MM.1S (cell line): ENCODE results near the gene ALG9.
"Not testable (repeated sequence)": the region's sequence is repeated elsewhere in the genome, so short reads cannot be mapped to it uniquely, and the experiment has no call there.

Experiments
- DNase-seq: peaks from one replicate; pipeline ENCODE4 v3.0.0-alpha.2; 2015
- H2AFZ ChIP-seq: fragments of 300-600 bp; sonication (generic); 2 replicates; pipeline ENCODE4 v1.6.0; 2016; ENCODE audit warnings: antibody characterized with exemption, low read length
- H3F3A ChIP-seq: fragments of 300-600 bp; sonication (generic); 2 replicates; pipeline ENCODE4 v1.6.1; 2016; ENCODE audit warnings: mild to moderate bottlenecking, antibody characterized with exemption, low read length, moderate library complexity, mixed read lengths; ENCODE audit not compliant: insufficient read depth
- H3K27ac ChIP-seq: fragments of 300-600 bp; sonication (generic); 2 replicates; pipeline ENCODE4 v1.5.1; 2016; ENCODE audit warnings: mild to moderate bottlenecking, low read length
- H3K27me3 ChIP-seq: fragments of 300-600 bp; sonication (generic); replicated peaks from 2 replicates; pipeline ENCODE4 v1.6.0; 2016; ENCODE audit warnings: low read length; ENCODE audit not compliant: insufficient read depth
- H3K36me3 ChIP-seq: fragments of 300-600 bp; sonication (generic); replicated peaks from 2 replicates; pipeline ENCODE4 v1.6.1; 2016; ENCODE audit warnings: mild to moderate bottlenecking, low read length, mixed read lengths; ENCODE audit not compliant: insufficient read depth
- H3K4me1 ChIP-seq: fragments of 300-600 bp; sonication (generic); 2 replicates; pipeline ENCODE4 v1.6.1; 2016; ENCODE audit warnings: low read length, mixed read lengths
- H3K4me2 ChIP-seq: fragments of 300-600 bp; sonication (generic); 2 replicates; pipeline ENCODE4 v1.6.0; 2016; ENCODE audit warnings: low read depth, low read length
- H3K4me3 ChIP-seq: fragments of 300-600 bp; sonication (generic); 2 replicates; pipeline ENCODE4 v1.5.1; 2016; ENCODE audit warnings: low read length, mixed read lengths
- H3K79me2 ChIP-seq: fragments of 300-600 bp; sonication (generic); 2 replicates; pipeline ENCODE4 v1.6.1; 2016; ENCODE audit warnings: mixed run types, low read length, mixed read lengths
- H3K9ac ChIP-seq: fragments of 300-600 bp; sonication (generic); 2 replicates; pipeline ENCODE4 v1.6.1; 2016; ENCODE audit warnings: low read length, mixed read lengths
- H3K9me2 ChIP-seq: fragments of 300-600 bp; sonication (generic); replicated peaks from 2 replicates; pipeline ENCODE4 v1.6.1; 2016; ENCODE audit warnings: mild to moderate bottlenecking, low read length, mixed read lengths; ENCODE audit not compliant: insufficient read depth
- H3K9me3 ChIP-seq: fragments of 300-600 bp; sonication (generic); replicated peaks from 2 replicates; pipeline ENCODE4 v1.6.1; 2016; ENCODE audit warnings: mild to moderate bottlenecking, low read length, mixed read lengths; ENCODE audit not compliant: insufficient read depth
- H4K20me1 ChIP-seq: fragments of 300-600 bp; sonication (generic); 2 replicates; pipeline ENCODE4 v1.6.1; 2016; ENCODE audit warnings: mild to moderate bottlenecking, low read length, moderate library complexity, mixed read lengths; ENCODE audit not compliant: insufficient read depth
- EZH2 ChIP-seq: fragments of 300-600 bp; sonication (generic); optimal IDR thresholded peaks from 2 replicates; pipeline ENCODE3; 2017; ENCODE audit warnings: low read depth, mild to moderate bottlenecking, antibody characterized with exemption, low read length, mixed read lengths
- EZH2phosphoT487 ChIP-seq: fragments of 300-600 bp; sonication (generic); IDR thresholded peaks from 2 replicates; pipeline ENCODE4 v1.6.1; 2018; ENCODE audit warnings: antibody characterized with exemption, low read length
- TF ChIP-seq, protein P1 (sequence below): fragments of 300-600 bp; sonication (generic); IDR thresholded peaks from 2 replicates; pipeline ENCODE4 v1.5.1; 2016; ENCODE audit warnings: antibody characterized with exemption, low read length, mixed read lengths

Gene ALG9

DNA sequence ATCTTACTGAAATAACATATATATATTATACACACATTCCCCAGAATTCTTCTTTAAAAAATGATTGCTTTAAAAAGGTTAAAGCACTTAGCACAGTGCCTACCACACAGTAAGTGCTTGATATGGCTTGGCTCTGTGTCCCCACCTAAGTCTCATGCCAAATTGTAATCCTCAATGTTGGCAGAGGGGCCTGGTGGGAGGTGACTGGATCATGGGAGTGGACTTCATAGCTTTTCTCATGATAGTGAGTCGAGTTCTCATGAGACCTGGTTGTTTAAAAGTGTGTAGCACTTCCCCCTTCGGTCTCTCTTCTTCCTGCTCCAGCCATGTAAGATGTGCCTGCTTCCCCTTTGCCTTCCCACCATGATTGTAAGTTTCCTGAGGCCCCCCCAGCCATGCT is 34.0 kb upstream of the ALG9 start:
- no peaks in the 10 kb centered on the region for H3F3A ChIP-seq
- no peak for DNase-seq
- H3K4me3 ChIP-seq, result no peak overlapping the region
- H4K20me1 ChIP-seq, result no peaks in the 10 kb centered on the region
- no peaks in the 10 kb centered on the region for H3K9me2 ChIP-seq
- no peaks in the 10 kb centered on the region for H3K4me1 ChIP-seq
- H3K27ac ChIP-seq, result no peak overlapping the region
- H3K36me3 ChIP-seq, result no peaks in the 10 kb centered on the region
- no peak overlapping the region for H3K4me2 ChIP-seq
- H3K9ac ChIP-seq, result no peak overlapping the region
- H3K79me2 ChIP-seq, result no peaks in the 10 kb centered on the region
- no peaks in the 10 kb centered on the region for H3K9me3 ChIP-seq
- TF ChIP-seq EZH2phosphoT487 (no peak), EZH2 (no peak)
- TF ChIP-seq, protein P1, sequence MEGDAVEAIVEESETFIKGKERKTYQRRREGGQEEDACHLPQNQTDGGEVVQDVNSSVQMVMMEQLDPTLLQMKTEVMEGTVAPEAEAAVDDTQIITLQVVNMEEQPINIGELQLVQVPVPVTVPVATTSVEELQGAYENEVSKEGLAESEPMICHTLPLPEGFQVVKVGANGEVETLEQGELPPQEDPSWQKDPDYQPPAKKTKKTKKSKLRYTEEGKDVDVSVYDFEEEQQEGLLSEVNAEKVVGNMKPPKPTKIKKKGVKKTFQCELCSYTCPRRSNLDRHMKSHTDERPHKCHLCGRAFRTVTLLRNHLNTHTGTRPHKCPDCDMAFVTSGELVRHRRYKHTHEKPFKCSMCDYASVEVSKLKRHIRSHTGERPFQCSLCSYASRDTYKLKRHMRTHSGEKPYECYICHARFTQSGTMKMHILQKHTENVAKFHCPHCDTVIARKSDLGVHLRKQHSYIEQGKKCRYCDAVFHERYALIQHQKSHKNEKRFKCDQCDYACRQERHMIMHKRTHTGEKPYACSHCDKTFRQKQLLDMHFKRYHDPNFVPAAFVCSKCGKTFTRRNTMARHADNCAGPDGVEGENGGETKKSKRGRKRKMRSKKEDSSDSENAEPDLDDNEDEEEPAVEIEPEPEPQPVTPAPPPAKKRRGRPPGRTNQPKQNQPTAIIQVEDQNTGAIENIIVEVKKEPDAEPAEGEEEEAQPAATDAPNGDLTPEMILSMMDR, result no peak
- no peaks in the 10 kb centered on the region; the same call in 1 of the 2 replicates for H3K27me3 ChIP-seq
- H2AFZ ChIP-seq, result no peak overlapping the region

DNA sequence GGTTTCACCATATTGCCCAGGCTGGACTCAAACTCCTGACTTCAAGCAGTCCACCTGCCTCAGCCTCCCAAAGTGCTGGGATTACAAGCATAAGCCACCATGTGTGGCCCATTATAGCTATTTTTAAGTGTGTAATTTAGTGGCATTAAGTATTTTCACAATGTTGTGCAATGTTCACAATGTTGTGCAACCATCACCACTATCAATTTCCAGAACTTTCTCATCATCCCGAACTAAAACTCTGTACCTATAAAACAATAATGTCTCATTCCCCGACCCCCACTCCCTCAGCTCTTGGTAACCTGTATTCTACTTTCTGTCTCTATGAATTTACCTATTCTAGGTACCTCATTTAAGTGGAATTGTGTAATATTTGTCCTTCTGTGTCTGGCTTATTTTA is 15.5 kb upstream of the ALG9 start:
- Histone ChIP-seq H3K36me3 (no peaks in the 10 kb centered on the region), H3F3A (no peaks in the 10 kb centered on the region), H3K79me2 (no peaks in the 10 kb centered on the region), H3K9ac (no peak overlapping the region), H3K4me2 (no peak overlapping the region), H2AFZ (no peak overlapping the region), H3K9me2 (no peaks in the 10 kb centered on the region), H3K27me3 (no peaks in the 10 kb centered on the region), H3K4me1 (no peaks in the 10 kb centered on the region), H3K4me3 (no peak overlapping the region), H3K27ac (no peak overlapping the region), H4K20me1 (no peaks in the 10 kb centered on the region), H3K9me3 (no peaks in the 10 kb centered on the region)
- TF ChIP-seq, protein P1, result no peak
- no peak for TF ChIP-seq EZH2phosphoT487
- no peak for TF ChIP-seq EZH2
- DNase-seq, result no peak

DNA sequence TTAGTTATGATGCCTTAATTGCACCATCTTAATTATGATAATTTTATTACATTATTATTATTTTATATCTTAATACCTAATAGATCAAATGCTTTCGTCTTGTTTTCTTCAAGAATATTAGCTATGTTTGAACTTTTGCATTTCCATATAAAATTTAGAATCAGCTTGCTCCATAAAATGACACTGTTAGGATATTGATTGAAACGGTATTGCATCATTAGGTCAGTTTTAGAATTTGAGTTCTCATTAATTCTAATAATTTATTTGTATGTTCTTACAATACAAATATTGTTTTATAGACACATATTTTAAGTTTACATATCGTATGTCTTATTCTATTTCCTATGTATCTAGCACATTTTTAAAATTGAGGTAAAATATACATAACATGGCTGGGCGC is 14.7 kb upstream of the ALG9 start:
- TF ChIP-seq, protein P1, result no peak
- TF ChIP-seq EZH2 (no peak), EZH2phosphoT487 (no peak)
- H3K9ac ChIP-seq, result no peak overlapping the region
- no peak overlapping the region for H3K4me3 ChIP-seq
- no peak overlapping the region for H3K27ac ChIP-seq
- no peaks in the 10 kb centered on the region for H4K20me1 ChIP-seq
- no peaks in the 10 kb centered on the region for H3K27me3 ChIP-seq
- H3K79me2 ChIP-seq, result no peaks in the 10 kb centered on the region
- no peaks in the 10 kb centered on the region for H3K9me3 ChIP-seq
- no peak for DNase-seq
- H3K36me3 ChIP-seq, result no peaks in the 10 kb centered on the region
- no peaks in the 10 kb centered on the region for H3K4me1 ChIP-seq
- no peaks in the 10 kb centered on the region for H3K9me2 ChIP-seq
- H3F3A ChIP-seq, result no peaks in the 10 kb centered on the region
- no peak overlapping the region for H2AFZ ChIP-seq
- H3K4me2 ChIP-seq, result no peak overlapping the region

DNA sequence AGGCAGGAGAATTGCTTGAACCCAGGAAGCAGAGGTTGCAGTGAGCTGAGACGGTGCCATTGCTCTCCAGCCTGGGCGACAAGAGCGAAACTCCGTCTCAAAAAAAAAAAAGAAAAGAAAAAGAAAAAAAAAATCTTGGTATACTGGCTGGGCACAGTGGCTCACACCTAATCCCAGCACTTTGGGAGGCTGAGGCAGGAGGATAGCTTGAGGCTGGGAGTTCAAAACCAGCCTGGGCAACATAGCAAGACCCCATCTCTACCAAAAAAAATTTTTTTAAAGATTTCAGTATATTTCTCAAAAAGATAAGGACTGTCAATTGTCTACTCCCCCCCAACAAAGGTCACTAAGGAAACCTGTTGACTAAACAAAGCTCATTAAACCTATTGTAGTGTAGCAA is 13.7 kb upstream of the ALG9 start:
- H3K9ac ChIP-seq, H3K9me3 ChIP-seq, H3K4me2 ChIP-seq, H3K4me3 ChIP-seq, H2AFZ ChIP-seq, H3K9me2 ChIP-seq, H3K4me1 ChIP-seq, H3F3A ChIP-seq, DNase-seq, H3K79me2 ChIP-seq, H3K27me3 ChIP-seq, H3K27ac ChIP-seq, H3K36me3 ChIP-seq, H4K20me1 ChIP-seq: not testable (repeated sequence)
